ENCODE results near the gene ZFP36L1.

The ZFP36L1 gene

DNA sequence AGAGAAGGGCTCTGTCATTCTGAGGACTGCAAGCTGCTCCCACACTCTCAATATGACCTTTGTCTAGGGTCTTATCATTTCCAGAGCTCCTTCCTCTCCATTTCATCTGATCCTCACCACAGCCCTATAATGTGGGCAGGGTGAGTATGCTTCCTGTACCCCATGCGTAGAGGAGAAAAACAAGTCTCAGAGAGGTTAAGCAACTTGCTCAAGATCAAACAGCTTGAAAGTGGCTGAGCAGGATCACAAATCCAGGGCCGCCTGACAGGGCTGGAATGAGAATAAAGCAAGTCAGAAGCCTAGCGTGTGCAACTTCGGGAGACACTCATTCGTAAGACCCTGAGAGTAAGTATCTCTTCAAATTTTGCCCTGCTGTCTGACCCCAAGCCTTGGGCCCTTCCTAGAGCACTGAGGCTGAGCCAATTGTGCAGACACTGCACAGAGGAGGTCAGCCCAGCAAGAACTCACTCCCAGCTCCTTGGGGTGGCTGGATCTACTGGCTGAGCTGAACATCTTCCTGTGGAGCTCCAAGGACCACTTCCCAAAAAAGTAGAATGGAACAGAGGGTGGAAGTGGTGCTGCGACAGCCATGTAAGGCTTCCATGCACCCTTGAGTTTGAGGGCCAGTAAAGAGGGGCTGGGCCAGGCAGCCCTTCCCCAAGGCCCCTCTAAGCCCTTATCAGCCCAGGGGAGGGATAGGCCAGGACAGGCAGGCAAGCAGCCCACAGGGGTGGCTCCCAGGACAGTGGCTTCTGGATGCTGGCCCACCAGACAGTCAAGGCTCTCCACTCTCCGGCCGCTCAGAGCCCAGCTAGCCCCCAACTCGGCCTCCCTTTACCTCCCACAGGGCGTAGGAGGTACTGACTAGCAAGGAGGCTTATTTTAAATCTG, 10.5 kb downstream of the ZFP36L1 start:
- no peak for ATAC-seq
- no peak for TF ChIP-seq ZC3H10 (CRISPR knock-in tag; IDR thresholded peaks at IDR 0.05)
- TF ChIP-seq GLIS3 (CRISPR knock-in tag; IDR thresholded peaks at IDR 0.05), result no peak
- TF ChIP-seq ARNTL (CRISPR knock-in tag; IDR thresholded peaks at IDR 0.05; ENCODE audit: borderline replicate concordance, low read depth), result no peak
- no peak for TF ChIP-seq SNAI2 (CRISPR knock-in tag; IDR thresholded peaks at IDR 0.05)
- TF ChIP-seq ZNF8 (CRISPR knock-in tag; IDR thresholded peaks at IDR 0.05), result no peak
- no peak for TF ChIP-seq ZFP3 (CRISPR knock-in tag; IDR thresholded peaks at IDR 0.05)
- no peak for TF ChIP-seq TOX (CRISPR knock-in tag; IDR thresholded peaks at IDR 0.05; ENCODE audit: borderline replicate concordance)
- TF ChIP-seq, protein P1, sequence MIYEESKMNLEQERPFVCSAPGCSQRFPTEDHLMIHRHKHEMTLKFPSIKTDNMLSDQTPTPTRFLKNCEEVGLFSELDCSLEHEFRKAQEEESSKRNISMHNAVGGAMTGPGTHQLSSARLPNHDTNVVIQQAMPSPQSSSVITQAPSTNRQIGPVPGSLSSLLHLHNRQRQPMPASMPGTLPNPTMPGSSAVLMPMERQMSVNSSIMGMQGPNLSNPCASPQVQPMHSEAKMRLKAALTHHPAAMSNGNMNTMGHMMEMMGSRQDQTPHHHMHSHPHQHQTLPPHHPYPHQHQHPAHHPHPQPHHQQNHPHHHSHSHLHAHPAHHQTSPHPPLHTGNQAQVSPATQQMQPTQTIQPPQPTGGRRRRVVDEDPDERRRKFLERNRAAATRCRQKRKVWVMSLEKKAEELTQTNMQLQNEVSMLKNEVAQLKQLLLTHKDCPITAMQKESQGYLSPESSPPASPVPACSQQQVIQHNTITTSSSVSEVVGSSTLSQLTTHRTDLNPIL (CRISPR knock-in tag; IDR thresholded peaks at IDR 0.05; ENCODE audit: low read depth), result no peak
- no peak for TF ChIP-seq PPARA (CRISPR knock-in tag; IDR thresholded peaks at IDR 0.05; ENCODE audit: borderline replicate concordance)
- no peak for TF ChIP-seq ZNF70 (CRISPR knock-in tag; IDR thresholded peaks at IDR 0.05)
- TF ChIP-seq, protein P2, sequence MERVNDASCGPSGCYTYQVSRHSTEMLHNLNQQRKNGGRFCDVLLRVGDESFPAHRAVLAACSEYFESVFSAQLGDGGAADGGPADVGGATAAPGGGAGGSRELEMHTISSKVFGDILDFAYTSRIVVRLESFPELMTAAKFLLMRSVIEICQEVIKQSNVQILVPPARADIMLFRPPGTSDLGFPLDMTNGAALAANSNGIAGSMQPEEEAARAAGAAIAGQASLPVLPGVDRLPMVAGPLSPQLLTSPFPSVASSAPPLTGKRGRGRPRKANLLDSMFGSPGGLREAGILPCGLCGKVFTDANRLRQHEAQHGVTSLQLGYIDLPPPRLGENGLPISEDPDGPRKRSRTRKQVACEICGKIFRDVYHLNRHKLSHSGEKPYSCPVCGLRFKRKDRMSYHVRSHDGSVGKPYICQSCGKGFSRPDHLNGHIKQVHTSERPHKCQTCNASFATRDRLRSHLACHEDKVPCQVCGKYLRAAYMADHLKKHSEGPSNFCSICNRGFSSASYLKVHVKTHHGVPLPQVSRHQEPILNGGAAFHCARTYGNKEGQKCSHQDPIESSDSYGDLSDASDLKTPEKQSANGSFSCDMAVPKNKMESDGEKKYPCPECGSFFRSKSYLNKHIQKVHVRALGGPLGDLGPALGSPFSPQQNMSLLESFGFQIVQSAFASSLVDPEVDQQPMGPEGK (CRISPR knock-in tag; IDR thresholded peaks at IDR 0.05; ENCODE audit: borderline replicate concordance), result no peak
- no peak for TF ChIP-seq OSR1 (CRISPR knock-in tag; IDR thresholded peaks at IDR 0.05)
- no peak for TF ChIP-seq BACH2 (CRISPR knock-in tag; IDR thresholded peaks at IDR 0.05; ENCODE audit: borderline replicate concordance)
- TF ChIP-seq RARB (CRISPR knock-in tag; IDR thresholded peaks at IDR 0.05), result no peak
- TF ChIP-seq, protein P3, sequence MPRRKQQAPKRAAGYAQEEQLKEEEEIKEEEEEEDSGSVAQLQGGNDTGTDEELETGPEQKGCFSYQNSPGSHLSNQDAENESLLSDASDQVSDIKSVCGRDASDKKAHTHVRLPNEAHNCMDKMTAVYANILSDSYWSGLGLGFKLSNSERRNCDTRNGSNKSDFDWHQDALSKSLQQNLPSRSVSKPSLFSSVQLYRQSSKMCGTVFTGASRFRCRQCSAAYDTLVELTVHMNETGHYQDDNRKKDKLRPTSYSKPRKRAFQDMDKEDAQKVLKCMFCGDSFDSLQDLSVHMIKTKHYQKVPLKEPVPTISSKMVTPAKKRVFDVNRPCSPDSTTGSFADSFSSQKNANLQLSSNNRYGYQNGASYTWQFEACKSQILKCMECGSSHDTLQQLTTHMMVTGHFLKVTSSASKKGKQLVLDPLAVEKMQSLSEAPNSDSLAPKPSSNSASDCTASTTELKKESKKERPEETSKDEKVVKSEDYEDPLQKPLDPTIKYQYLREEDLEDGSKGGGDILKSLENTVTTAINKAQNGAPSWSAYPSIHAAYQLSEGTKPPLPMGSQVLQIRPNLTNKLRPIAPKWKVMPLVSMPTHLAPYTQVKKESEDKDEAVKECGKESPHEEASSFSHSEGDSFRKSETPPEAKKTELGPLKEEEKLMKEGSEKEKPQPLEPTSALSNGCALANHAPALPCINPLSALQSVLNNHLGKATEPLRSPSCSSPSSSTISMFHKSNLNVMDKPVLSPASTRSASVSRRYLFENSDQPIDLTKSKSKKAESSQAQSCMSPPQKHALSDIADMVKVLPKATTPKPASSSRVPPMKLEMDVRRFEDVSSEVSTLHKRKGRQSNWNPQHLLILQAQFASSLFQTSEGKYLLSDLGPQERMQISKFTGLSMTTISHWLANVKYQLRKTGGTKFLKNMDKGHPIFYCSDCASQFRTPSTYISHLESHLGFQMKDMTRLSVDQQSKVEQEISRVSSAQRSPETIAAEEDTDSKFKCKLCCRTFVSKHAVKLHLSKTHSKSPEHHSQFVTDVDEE (CRISPR knock-in tag; IDR thresholded peaks at IDR 0.05), result no peak
- TF ChIP-seq ZFP30 (CRISPR knock-in tag; IDR thresholded peaks at IDR 0.05), result no peak
- no peak for TF ChIP-seq ZNF565 (CRISPR knock-in tag; conservative IDR thresholded peaks at IDR 0.05; ENCODE audit: low read depth)

DNA sequence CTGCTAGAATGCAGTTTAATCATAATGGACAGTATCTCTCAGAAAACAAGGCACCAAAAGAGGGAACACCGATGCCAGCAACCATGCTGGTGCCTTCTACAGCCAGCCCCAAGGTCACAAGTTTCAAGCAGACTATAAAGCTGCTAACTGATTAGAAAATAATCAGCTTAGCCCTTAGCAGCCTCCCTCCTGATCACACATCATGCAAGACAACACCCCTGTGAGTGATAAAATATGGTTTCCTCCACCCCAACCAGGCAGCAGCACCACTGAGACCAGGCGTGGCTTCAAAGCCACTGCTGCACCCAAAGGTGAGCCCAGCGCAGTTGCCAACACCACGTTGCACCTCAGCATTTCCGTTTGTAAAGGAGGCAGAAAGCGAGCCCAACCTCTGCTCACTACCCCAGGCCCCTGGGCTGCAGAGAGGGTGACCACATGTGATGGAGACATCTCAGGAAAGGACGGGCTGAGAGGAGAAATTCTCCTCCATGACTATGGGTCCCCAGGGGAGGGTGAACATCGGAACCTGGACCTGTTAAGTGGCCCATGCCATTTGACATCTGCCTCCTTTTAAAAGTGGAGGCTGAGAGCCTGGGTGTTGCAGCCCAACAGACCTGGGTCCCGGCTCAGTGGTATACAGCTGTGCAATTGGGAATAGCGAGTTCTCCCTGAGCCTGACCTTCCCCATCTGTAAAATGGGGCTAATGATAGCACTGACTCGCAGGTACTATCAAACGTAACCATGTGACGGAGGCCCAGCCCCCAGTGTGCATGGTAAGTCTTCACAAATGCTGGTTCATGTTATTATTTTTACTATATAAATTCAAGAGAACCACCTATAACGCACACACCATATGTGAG, 11.5 kb downstream of the ZFP36L1 start:
- ATAC-seq, result no peak
- TF ChIP-seq GLIS3 (CRISPR knock-in tag; IDR thresholded peaks at IDR 0.05), result no peak
- no peak for TF ChIP-seq ARNTL (CRISPR knock-in tag; IDR thresholded peaks at IDR 0.05; ENCODE audit: borderline replicate concordance, low read depth)
- TF ChIP-seq ESRRG (CRISPR knock-in tag; IDR thresholded peaks at IDR 0.05), result no peak
- no peak for TF ChIP-seq BACH2 (CRISPR knock-in tag; IDR thresholded peaks at IDR 0.05; ENCODE audit: borderline replicate concordance)
- TF ChIP-seq, protein P4, sequence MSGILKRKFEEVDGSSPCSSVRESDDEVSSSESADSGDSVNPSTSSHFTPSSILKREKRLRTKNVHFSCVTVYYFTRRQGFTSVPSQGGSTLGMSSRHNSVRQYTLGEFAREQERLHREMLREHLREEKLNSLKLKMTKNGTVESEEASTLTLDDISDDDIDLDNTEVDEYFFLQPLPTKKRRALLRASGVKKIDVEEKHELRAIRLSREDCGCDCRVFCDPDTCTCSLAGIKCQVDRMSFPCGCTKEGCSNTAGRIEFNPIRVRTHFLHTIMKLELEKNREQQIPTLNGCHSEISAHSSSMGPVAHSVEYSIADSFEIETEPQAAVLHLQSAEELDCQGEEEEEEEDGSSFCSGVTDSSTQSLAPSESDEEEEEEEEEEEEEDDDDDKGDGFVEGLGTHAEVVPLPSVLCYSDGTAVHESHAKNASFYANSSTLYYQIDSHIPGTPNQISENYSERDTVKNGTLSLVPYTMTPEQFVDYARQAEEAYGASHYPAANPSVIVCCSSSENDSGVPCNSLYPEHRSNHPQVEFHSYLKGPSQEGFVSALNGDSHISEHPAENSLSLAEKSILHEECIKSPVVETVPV (CRISPR knock-in tag; IDR thresholded peaks at IDR 0.05), result no peak
- TF ChIP-seq, protein P1 (CRISPR knock-in tag; IDR thresholded peaks at IDR 0.05; ENCODE audit: low read depth), result no peak
- no peak for TF ChIP-seq TCF4 (CRISPR knock-in tag; IDR thresholded peaks at IDR 0.05; ENCODE audit: borderline replicate concordance)
- TF ChIP-seq RARB (CRISPR knock-in tag; IDR thresholded peaks at IDR 0.05), result no peak
- no peak for TF ChIP-seq ZC3H10 (CRISPR knock-in tag; IDR thresholded peaks at IDR 0.05)
- no peak for TF ChIP-seq ZNF565 (CRISPR knock-in tag; conservative IDR thresholded peaks at IDR 0.05; ENCODE audit: low read depth)
- TF ChIP-seq, protein P2 (CRISPR knock-in tag; IDR thresholded peaks at IDR 0.05; ENCODE audit: borderline replicate concordance), result no peak
- no peak for TF ChIP-seq ZFP3 (CRISPR knock-in tag; IDR thresholded peaks at IDR 0.05)
- TF ChIP-seq ISL1 (CRISPR knock-in tag; IDR thresholded peaks at IDR 0.05), result no peak
- TF ChIP-seq OSR1 (CRISPR knock-in tag; IDR thresholded peaks at IDR 0.05), result no peak

Measured in SK-N-SH treated with all-trans-retinoic acid at 6 μM for 48 hours (cell line).